NCI-H69 (cell line): ENCODE data around the gene CACNA1C.
"Not testable (repeated sequence)": the region's sequence is repeated elsewhere in the genome, so short reads cannot be mapped to it uniquely, and the experiment has no call there.

ENCODE experiments used
- DNase-seq: peaks from one replicate; lab custom pipeline; 2025; lab: John Stamatoyannopoulos, UW

CACNA1C gene

DNA sequence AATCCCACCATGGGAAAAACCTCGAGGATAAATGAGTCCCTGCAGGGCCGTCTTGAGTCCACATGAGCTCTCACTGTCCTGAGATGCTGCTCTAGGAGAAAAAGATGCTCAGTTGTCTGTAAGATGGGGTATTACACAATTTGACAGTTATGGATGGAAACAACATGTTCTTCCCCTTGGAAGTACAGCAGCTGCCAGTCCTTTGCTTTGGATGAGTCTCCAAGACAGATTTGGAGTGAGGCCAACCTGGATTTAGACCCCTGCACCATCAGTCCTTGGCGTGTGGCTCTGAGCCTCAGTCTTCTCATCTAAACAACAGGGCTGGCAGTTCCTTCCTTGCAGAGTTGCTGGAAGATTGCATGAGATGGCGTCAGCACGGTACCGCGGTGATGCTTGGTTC is 432.9 kb downstream of the CACNA1C start:
- no peak for DNase-seq

- no peak for DNase-seq
Observed at GRCh38 chr12:2486796-2487195, 434.0 kb downstream of the CACNA1C start.

GRCh38 chr12:2487278-2487677 is 434.5 kb downstream of the CACNA1C start:
- DNase-seq = no peak

- DNase-seq = no peak
Observed at GRCh38 chr12:2488131-2488530, 435.3 kb downstream of the CACNA1C start.

DNA sequence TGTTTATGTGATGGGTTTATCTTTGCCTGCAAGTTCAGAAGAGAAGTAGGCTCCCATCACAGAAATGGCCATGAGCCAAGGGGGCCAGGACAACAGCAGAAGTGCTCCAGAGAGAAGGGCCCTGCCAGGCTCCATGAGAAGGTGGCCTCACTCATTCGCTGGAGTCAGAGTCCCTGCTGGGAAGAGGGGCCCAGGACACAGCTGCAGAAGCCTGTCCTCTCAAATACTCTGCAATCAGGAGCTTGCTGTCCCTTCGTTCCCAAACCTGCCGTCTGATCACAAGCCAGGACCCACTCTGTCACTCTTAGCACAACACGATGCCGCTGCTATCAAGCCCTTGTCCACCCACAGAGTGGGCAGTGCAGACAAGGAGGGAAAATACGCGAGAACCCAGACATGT is 435.8 kb downstream of the CACNA1C start:
- no peak for DNase-seq

GRCh38 chr12:2489275-2489674 is 436.5 kb downstream of the CACNA1C start:
- DNase-seq = peak; percentile 94

DNA sequence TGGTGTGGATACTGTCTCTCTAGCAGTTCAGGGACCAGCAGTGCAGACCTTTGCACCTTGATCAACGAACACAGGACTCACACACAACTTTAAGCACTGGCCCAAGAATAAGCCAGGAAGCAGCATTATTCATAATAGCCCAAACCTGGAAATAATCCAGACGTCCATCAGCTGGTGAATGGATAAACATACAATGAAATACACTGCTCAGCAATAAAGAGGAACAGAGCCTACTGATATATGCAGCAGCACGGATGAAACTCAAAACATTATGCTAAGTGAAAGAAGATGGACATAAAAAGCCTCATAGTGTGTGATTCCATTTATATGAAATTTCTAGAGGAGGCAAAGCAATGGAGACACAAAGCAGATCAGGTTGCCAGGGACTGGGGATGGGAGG is 438.0 kb downstream of the CACNA1C start:
- peak; percentile 52 for DNase-seq

DNA sequence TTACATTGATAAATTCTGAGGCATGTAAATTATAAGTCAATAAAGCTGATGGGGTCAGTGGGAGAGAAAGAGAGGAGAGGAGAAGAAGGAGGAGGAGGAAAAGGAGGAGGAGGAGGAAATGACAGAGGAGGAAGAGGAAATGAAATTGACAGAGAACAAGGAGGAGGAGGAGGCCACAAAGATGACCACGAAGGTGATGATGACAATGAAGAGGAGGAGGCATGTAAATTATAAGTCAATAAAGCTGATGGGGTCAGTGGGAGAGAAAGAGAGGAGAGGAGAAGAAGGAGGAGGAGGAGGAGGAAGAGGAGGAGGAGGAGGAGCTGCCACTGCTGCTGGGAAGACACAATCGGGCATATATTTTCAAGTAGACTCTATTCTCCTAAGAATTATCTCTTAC is 438.6 kb downstream of the CACNA1C start:
- not testable (repeated sequence) for DNase-seq

- no peak for DNase-seq
Observed at GRCh38 chr12:2492236-2492635, 439.4 kb downstream of the CACNA1C start.

DNA sequence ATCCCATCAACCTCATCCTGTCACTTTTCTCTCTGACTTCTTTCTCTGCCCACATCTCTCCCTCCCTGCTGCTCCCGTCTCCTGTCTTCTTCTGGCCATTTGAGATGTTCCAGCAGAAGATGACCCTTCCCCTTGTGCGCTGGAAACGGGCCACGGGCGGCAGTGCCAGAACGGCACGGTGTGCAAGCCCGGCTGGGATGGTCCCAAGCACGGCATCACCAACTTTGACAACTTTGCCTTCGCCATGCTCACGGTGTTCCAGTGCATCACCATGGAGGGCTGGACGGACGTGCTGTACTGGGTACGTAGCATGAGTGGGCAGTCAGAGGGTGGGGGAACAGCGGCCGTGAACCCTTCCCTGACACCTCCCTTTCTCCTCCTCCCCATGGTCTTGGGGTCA is 440.3 kb downstream of the CACNA1C start:
- DNase-seq = no peak

DNA sequence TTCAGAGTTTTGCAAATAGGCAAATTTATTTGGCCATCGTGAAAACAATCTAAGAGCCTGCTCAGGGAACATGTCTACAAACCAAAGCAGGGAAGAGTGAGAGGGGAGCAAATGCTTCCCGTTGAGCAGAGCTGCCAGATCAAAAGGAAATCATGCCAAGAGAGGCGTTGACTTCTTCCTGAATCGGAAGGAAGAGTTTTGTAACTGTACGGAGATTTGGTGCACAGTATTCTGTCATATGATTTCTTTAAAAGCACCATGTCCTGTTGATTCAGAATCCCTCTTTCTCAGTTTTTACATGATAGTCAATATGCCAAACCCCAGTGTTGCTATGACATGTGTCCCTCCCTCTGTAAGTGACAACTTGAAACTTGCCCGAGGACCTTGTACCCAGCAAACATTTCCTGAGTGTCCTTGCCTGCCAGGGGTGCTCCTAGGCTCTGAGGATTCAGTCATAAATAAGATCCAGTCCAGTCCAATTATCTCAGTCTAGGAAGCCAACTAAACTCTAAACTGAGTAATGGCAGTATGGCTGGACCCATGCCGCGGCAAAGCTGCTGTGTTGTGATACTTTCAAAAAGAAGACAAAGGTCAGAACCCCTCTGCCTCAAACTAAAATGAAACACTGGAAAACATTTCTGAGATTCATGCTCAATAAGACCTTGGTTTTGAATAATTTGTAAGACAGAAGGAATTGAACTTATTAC is 441.9 kb downstream of the CACNA1C start:
- no peak for DNase-seq

- DNase-seq = peak; percentile 86
Observed at GRCh38 chr12:2495417-2496112, 442.8 kb downstream of the CACNA1C start.

GRCh38 chr12:2498964-2499500 is 446.2 kb downstream of the CACNA1C start:
- peak; percentile 35 for DNase-seq

- DNase-seq = no peak
Observed at GRCh38 chr12:2501464-2502191, 448.8 kb downstream of the CACNA1C start.

DNA sequence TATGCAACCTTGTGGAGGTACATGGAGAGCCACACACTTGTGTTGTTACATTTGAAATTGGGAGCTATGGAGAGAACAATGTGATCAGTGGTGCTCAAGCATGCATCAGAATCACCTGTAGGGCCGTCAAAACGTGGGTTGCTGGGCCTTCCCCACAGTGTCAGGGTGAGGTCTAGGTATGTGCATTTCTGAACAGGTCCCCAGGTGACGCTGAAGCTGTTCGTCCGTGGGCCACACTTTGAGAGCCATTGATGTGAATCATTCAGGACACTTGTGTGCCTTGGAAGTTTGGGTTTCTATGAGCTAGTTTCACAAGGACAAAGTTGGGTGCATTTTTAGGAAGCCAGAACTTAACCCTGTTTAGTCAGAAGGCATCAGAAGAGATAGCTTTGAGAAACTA is 450.2 kb downstream of the CACNA1C start:
- DNase-seq = no peak

- no peak for DNase-seq
Observed at GRCh38 chr12:2503762-2504161, 451.0 kb downstream of the CACNA1C start.

- DNase-seq = no peak
Observed at GRCh38 chr12:2504577-2504976, 451.8 kb downstream of the CACNA1C start.

GRCh38 chr12:2507814-2508213 is 455.0 kb downstream of the CACNA1C start:
- DNase-seq = peak; percentile 67

- no peak for DNase-seq
Observed at GRCh38 chr12:2509137-2509536, 456.4 kb downstream of the CACNA1C start.

GRCh38 chr12:2510045-2510444 is 457.3 kb downstream of the CACNA1C start:
- no peak for DNase-seq

GRCh38 chr12:2513141-2514037 is 460.6 kb downstream of the CACNA1C start:
- DNase-seq = no peak

GRCh38 chr12:2514038-2514340 is 461.2 kb downstream of the CACNA1C start:
- no peak for DNase-seq
